Measurements from ENCODE around the gene DCC. TPM values are rescaled to one million over a fixed set of nuclear protein-coding genes. Genes with fewer than 3 reads are reported as not detected.
"Not testable (repeated sequence)": the region's sequence is repeated elsewhere in the genome, so short reads cannot be mapped to it uniquely, and the experiment has no call there.

Gene DCC
- total and polyA plus RNA-seq, 2 donors (not counting 1 experiment from before 2014, with no cell fraction given) = not detected

DNA sequence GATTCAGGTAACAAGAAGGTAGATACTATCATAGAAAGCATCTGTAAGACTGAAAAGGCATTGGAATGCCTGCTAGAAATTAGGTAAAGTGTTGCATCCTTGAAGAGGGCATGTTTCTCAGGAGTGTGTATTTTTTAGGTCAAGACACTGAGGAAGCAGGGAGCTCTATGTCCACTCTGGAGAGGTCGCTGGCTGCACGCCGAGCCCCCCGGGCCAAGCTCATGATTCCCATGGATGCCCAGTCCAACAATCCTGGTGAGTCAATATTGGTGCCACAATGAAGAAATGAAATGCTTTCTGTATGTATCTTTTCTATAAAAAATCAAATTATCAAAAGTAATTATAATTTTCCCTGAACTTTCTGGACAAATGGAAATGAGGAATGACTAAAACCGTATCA is 1127.8 kb downstream of the DCC start:
- DNase-seq = no peak
- no CpG with 5 or more reads among the region's 5 CpGs for WGBS (ENCODE audit: insufficient coverage)

DNA sequence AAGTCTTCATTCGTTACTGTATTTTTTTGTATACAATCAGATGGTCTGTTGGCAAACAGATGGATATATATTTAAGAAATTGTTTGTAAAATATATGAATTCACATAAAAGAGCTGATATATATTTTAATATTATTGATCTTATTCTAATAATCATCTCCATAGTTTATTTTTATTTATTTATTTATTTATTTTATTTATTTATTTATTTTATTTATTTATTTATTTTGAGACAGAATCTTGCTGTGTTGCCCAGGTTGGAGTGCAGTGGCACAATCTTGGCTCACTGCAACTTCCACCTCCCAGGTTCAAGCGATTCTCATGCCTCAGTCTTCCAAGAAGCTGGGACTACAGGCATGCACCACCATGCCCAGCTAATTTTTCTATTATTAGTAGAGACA is 1128.2 kb downstream of the DCC start:
- H3K27me3 Mint-ChIP-seq; H3K27ac Mint-ChIP-seq; H3K4me2 ChIP-seq (replicated peaks; ENCODE audit: low read depth, low read length, poor library complexity, severe bottlenecking); H2AFZ ChIP-seq (ENCODE audit: insufficient read depth, low read depth, low read length, poor library complexity, severe bottlenecking); CTCF ChIA-PET; H3K9ac ChIP-seq (ENCODE audit: low read length); H3K4me1 Mint-ChIP-seq; ATAC-seq (ENCODE audit: low read depth); H3K9me3 Mint-ChIP-seq (ENCODE audit: insufficient read depth); H4K20me1 ChIP-seq (ENCODE audit: control insufficient read depth, insufficient read depth, low read length, poor library complexity, severe bottlenecking); H3K4me3 ChIP-seq (ENCODE audit: control extremely low read depth in 1 of 5, extremely low read depth in 1 of 5, insufficient read depth in 1 of 5, low read depth in 2 of 5, low read length in 4 of 5); H3K4me1 ChIP-seq (ENCODE audit: control insufficient read depth in 2 of 2, insufficient read depth in 2 of 2, low read length in 2 of 2); intact Hi-C loops (cut with micrococcal nuclease); H3K27me3 ChIP-seq (replicated peaks in 1 of 4; ENCODE audit: control extremely low read depth in 1 of 4, control insufficient read depth in 3 of 4, insufficient read depth in 4 of 4, low read length in 3 of 4); H3K4me3 Mint-ChIP-seq; H3K36me3 ChIP-seq (replicated peaks in 1 of 2; ENCODE audit: control extremely low read depth in 1 of 2, control insufficient read depth in 1 of 2, extremely low read depth in 1 of 2, insufficient read depth in 2 of 2, low read length in 1 of 2); POLR2A ChIA-PET; DNase-seq; H3K79me2 ChIP-seq (ENCODE audit: control insufficient read depth, insufficient read depth, low read length); H3K27ac ChIP-seq (ENCODE audit: low read length in 2 of 2); H3K9me3 ChIP-seq (ENCODE audit: control extremely low read depth in 1 of 3, control insufficient read depth in 2 of 3, insufficient read depth in 1 of 3, low read length in 2 of 3): not testable (repeated sequence)
- WGBS (ENCODE audit: insufficient coverage) = no CpG with 5 or more reads among the region's 2 CpGs

More for the DNA sequence above, 1127.8 kb downstream of the DCC start:
- Histone ChIP-seq H4K20me1 (ENCODE audit: control insufficient read depth, insufficient read depth, low read length, poor library complexity, severe bottlenecking) (no peaks in the 10 kb centered on the region), H3K27ac (ENCODE audit: low read length in 2 of 2) (no peak overlapping the region), H3K36me3 (replicated peaks in 1 of 2; ENCODE audit: control extremely low read depth in 1 of 2, control insufficient read depth in 1 of 2, extremely low read depth in 1 of 2, insufficient read depth in 2 of 2, low read length in 1 of 2) (no peaks in the 10 kb centered on the region), H3K4me3 (ENCODE audit: control extremely low read depth in 1 of 5, extremely low read depth in 1 of 5, insufficient read depth in 1 of 5, low read depth in 2 of 5, low read length in 4 of 5) (no peak overlapping the region), H3K9me3 (ENCODE audit: control extremely low read depth in 1 of 3, control insufficient read depth in 2 of 3, insufficient read depth in 1 of 3, low read length in 2 of 3) (peaks cover 0 to 4% (median 0%) of the 10 kb centered on the region in 3 donors), H3K79me2 (ENCODE audit: control insufficient read depth, insufficient read depth, low read length) (no peaks in the 10 kb centered on the region), H3K27me3 (replicated peaks in 1 of 4; ENCODE audit: control extremely low read depth in 1 of 4, control insufficient read depth in 3 of 4, insufficient read depth in 4 of 4, low read length in 3 of 4) (no peaks in the 10 kb centered on the region), H3K9ac (ENCODE audit: low read length) (no peak overlapping the region), H3K4me2 (replicated peaks; ENCODE audit: low read depth, low read length, poor library complexity, severe bottlenecking) (no peak overlapping the region), H3K4me1 (ENCODE audit: control insufficient read depth in 2 of 2, insufficient read depth in 2 of 2, low read length in 2 of 2) (no peaks in the 10 kb centered on the region), H2AFZ (ENCODE audit: insufficient read depth, low read depth, low read length, poor library complexity, severe bottlenecking) (no peak overlapping the region)
- H3K27me3 Mint-ChIP-seq = no peaks in the 10 kb centered on the region
- H3K9me3 Mint-ChIP-seq (ENCODE audit: insufficient read depth) = no peaks in the 10 kb centered on the region
- CTCF ChIA-PET = no interaction called here
- intact Hi-C loops (cut with micrococcal nuclease) = no loop called here
- TF ChIP-seq EZH2 (IDR thresholded peaks at IDR 0.05; ENCODE audit: borderline replicate concordance, insufficient read depth, low read depth, low read length, poor library complexity, severe bottlenecking) = no peak
- TF ChIP-seq, protein P1, sequence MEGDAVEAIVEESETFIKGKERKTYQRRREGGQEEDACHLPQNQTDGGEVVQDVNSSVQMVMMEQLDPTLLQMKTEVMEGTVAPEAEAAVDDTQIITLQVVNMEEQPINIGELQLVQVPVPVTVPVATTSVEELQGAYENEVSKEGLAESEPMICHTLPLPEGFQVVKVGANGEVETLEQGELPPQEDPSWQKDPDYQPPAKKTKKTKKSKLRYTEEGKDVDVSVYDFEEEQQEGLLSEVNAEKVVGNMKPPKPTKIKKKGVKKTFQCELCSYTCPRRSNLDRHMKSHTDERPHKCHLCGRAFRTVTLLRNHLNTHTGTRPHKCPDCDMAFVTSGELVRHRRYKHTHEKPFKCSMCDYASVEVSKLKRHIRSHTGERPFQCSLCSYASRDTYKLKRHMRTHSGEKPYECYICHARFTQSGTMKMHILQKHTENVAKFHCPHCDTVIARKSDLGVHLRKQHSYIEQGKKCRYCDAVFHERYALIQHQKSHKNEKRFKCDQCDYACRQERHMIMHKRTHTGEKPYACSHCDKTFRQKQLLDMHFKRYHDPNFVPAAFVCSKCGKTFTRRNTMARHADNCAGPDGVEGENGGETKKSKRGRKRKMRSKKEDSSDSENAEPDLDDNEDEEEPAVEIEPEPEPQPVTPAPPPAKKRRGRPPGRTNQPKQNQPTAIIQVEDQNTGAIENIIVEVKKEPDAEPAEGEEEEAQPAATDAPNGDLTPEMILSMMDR (IDR thresholded peaks at IDR 0.05) = no peak
- POLR2A ChIA-PET = no interaction called here
- ATAC-seq (ENCODE audit: low read depth) = no peak
- no peaks in the 10 kb centered on the region for H3K4me1 Mint-ChIP-seq
- H3K4me3 Mint-ChIP-seq = no peak overlapping the region
- H3K27ac Mint-ChIP-seq = no peak overlapping the region

Data from B cell (primary cell).